ENCODE data around the gene FBXO45.

DNA sequence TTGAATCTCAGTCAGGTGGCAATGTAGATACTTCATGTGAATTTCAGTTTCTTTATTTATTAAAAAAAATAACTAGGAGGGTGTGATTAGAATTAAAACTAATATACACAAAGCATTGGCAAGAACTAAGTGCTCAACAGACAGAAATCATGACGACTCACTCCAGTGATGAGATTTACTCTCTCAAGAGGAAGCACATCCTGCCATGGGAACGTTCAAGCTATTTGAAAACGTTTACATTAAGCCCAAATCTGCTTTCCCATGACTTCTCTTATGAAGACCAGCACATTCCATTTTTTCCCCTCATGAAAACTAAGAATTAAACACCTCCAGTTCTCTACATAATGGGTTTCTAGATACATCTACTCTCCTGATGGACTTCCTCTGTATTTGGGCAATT, 8.6 kb upstream of the FBXO45 start:
- TF ChIP-seq CTCF (IDR thresholded peaks at IDR 0.05; ENCODE audit: insufficient read depth, low read depth, low read length) (no peak), EZH2 (IDR thresholded peaks at IDR 0.05; ENCODE audit: insufficient read depth, low read length) (no peak)
